Ishikawa (cell line): Measurements from ENCODE around the gene NBAS.

Experiments
- CEBPB ChIP-seq: IDR thresholded peaks from 2 replicates; pipeline ENCODE4 v1.6.1; 2012
- EP300 ChIP-seq: IDR thresholded peaks from 2 replicates; pipeline ENCODE4 v1.6.1; 2012; ENCODE audit warnings: borderline replicate concordance
- FOXM1 ChIP-seq: IDR thresholded peaks from 2 replicates; pipeline ENCODE4 v1.6.1; 2012; ENCODE audit warnings: low read depth, borderline replicate concordance
- NFIC ChIP-seq: IDR thresholded peaks from 2 replicates; pipeline ENCODE4 v1.6.1; 2012
- TCF12 ChIP-seq: IDR thresholded peaks from 2 replicates; pipeline ENCODE4 v1.6.1; 2012; ENCODE audit warnings: low read depth
- USF1 ChIP-seq: IDR thresholded peaks from 2 replicates; pipeline ENCODE4 v1.6.1; 2012
- YY1 ChIP-seq: IDR thresholded peaks from 2 replicates; pipeline ENCODE4 v1.6.1; 2012; ENCODE audit warnings: low read depth
- ZBTB7A ChIP-seq: IDR thresholded peaks from 2 replicates; pipeline ENCODE4 v1.6.1; 2012; ENCODE audit warnings: low read depth
- TF ChIP-seq, protein P1 (sequence below): IDR thresholded peaks from 2 replicates; pipeline ENCODE4 v1.6.1; 2012

GRCh38 chr2:15480552-15480951 lies 80.6 kb downstream of the NBAS start:
- no peak for TF ChIP-seq EP300
- TF ChIP-seq, protein P1, sequence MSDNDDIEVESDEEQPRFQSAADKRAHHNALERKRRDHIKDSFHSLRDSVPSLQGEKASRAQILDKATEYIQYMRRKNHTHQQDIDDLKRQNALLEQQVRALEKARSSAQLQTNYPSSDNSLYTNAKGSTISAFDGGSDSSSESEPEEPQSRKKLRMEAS = no peak
- TF ChIP-seq NFIC = no peak
- no peak for TF ChIP-seq FOXM1
- no peak for TF ChIP-seq ZBTB7A
- TF ChIP-seq TCF12 = no peak
- no peak for TF ChIP-seq USF1
- no peak for TF ChIP-seq YY1
- TF ChIP-seq CEBPB = no peak
